ENCODE measurements around the gene ANKRD44.
"Not testable (repeated sequence)": the region's sequence is repeated elsewhere in the genome, so short reads cannot be mapped to it uniquely, and the experiment has no call there.

ANKRD44 gene

GRCh38 chr2:197071213-197071612 is 239.4 kb downstream of the ANKRD44 start:
- no peak for DNase-seq

- DNase-seq, result no peak
These were observed 240.6 kb downstream of the ANKRD44 start for GRCh38 chr2:197069958-197070357.

GRCh38 chr2:197062574-197062973 is 248.0 kb downstream of the ANKRD44 start:
- not testable (repeated sequence) for DNase-seq

- no peak for DNase-seq
These were observed 251.1 kb downstream of the ANKRD44 start for GRCh38 chr2:197059477-197059876.

- DNase-seq, result no peak
These were observed 251.7 kb downstream of the ANKRD44 start for GRCh38 chr2:197058777-197059300.

GRCh38 chr2:197057959-197058358 is 252.6 kb downstream of the ANKRD44 start:
- no peak for DNase-seq

GRCh38 chr2:197055045-197055444 is 255.5 kb downstream of the ANKRD44 start:
- DNase-seq, result no peak

- no peak for DNase-seq
These were observed 256.1 kb downstream of the ANKRD44 start for GRCh38 chr2:197054437-197054836.

- DNase-seq, result no peak
These were observed 258.2 kb downstream of the ANKRD44 start for GRCh38 chr2:197052356-197052755.

- DNase-seq, result no peak
These were observed 265.5 kb downstream of the ANKRD44 start for GRCh38 chr2:197045115-197045514.

GRCh38 chr2:197042739-197043196 is 267.8 kb downstream of the ANKRD44 start:
- DNase-seq, result no peak

GRCh38 chr2:197037863-197038398 is 272.6 kb downstream of the ANKRD44 start:
- DNase-seq, result no peak

GRCh38 chr2:197035002-197035401 is 275.6 kb downstream of the ANKRD44 start:
- DNase-seq, result no peak

GRCh38 chr2:197034292-197034691 is 276.3 kb downstream of the ANKRD44 start:
- no peak for DNase-seq

GRCh38 chr2:197033222-197033621 is 277.4 kb downstream of the ANKRD44 start:
- no peak for DNase-seq

- no peak for DNase-seq
These were observed 278.8 kb downstream of the ANKRD44 start for GRCh38 chr2:197031803-197032202.

GRCh38 chr2:197030090-197030489 is 280.5 kb downstream of the ANKRD44 start:
- no peak for DNase-seq

- no peak for DNase-seq
These were observed 281.9 kb downstream of the ANKRD44 start for GRCh38 chr2:197028633-197029032.

- DNase-seq, result no peak
These were observed 282.4 kb downstream of the ANKRD44 start for GRCh38 chr2:197028230-197028629.

- DNase-seq, result no peak
These were observed 286.4 kb downstream of the ANKRD44 start for GRCh38 chr2:197024206-197024605.

- not testable (repeated sequence) for DNase-seq
These were observed 289.7 kb downstream of the ANKRD44 start for GRCh38 chr2:197020921-197021320.

- DNase-seq, result no peak
These were observed 297.5 kb downstream of the ANKRD44 start for GRCh38 chr2:197013098-197013497.

- DNase-seq, result peak; percentile 7
These were observed 298.6 kb downstream of the ANKRD44 start for GRCh38 chr2:197011801-197012641.

GRCh38 chr2:197011021-197011417 is 299.6 kb downstream of the ANKRD44 start:
- no peak for DNase-seq
